Neutrophil (primary cell): ENCODE measurements around the gene TNNI3K.

ENCODE experiments used
- H3K27ac ChIP-seq: fragments of 200-600 bp; sonication (generic); 2 replicates; pipeline ENCODE4 v1.5.1; 2016; ENCODE audit warnings: mild to moderate bottlenecking, moderate library complexity
- H3K27me3 ChIP-seq: fragments of 200-600 bp; sonication (generic); 2 replicates; pipeline ENCODE4 v1.6.0; 2016; ENCODE audit warnings: mild to moderate bottlenecking
- H3K36me3 ChIP-seq: fragments of 200-600 bp; sonication (generic); 2 replicates; pipeline ENCODE4 v1.5.1; 2017
- H3K4me1 ChIP-seq, 2 experiments: fragments of 200-600 bp in 1 of 2; sonication (generic) in 1 of 2; 1 replicate in 1 of 2; 2 replicates in 1 of 2; pipeline versions ENCODE4 v1.5.1 to v1.6.1; 2013 to 2016; ENCODE audit warnings: low read depth in 1 of 2, low read length in 1 of 2, mild to moderate bottlenecking in 1 of 2, moderate library complexity in 1 of 2; ENCODE audit not compliant: control insufficient read depth in 1 of 2, insufficient read depth in 1 of 2
- H3K4me3 ChIP-seq, 2 experiments: fragments of 200-600 bp in 1 of 2; sonication (generic) in 1 of 2; 1 replicate in 1 of 2; 2 replicates in 1 of 2; pipeline ENCODE4 v1.5.1; 2013 to 2016; ENCODE audit warnings: low read depth in 1 of 2, low read length in 1 of 2, mild to moderate bottlenecking in 1 of 2, moderate library complexity in 1 of 2
- H3K9me3 ChIP-seq: fragments of 200-600 bp; sonication (generic); 2 replicates; pipeline ENCODE4 v1.5.1; 2016
- CTCF ChIP-seq: fragments of 200-600 bp; sonication (generic); IDR thresholded peaks from 2 replicates; pipeline ENCODE4 v1.5.1; 2016; ENCODE audit warnings: antibody characterized with exemption

TNNI3K gene, protein sequence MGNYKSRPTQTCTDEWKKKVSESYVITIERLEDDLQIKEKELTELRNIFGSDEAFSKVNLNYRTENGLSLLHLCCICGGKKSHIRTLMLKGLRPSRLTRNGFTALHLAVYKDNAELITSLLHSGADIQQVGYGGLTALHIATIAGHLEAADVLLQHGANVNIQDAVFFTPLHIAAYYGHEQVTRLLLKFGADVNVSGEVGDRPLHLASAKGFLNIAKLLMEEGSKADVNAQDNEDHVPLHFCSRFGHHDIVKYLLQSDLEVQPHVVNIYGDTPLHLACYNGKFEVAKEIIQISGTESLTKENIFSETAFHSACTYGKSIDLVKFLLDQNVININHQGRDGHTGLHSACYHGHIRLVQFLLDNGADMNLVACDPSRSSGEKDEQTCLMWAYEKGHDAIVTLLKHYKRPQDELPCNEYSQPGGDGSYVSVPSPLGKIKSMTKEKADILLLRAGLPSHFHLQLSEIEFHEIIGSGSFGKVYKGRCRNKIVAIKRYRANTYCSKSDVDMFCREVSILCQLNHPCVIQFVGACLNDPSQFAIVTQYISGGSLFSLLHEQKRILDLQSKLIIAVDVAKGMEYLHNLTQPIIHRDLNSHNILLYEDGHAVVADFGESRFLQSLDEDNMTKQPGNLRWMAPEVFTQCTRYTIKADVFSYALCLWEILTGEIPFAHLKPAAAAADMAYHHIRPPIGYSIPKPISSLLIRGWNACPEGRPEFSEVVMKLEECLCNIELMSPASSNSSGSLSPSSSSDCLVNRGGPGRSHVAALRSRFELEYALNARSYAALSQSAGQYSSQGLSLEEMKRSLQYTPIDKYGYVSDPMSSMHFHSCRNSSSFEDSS

GRCh38 chr1:74235153-74235552 lies at the start of gene TNNI3K:
TSS of gene TNNI3K (plus strand) at chr1:74235387. CDS start at chr1:74235452, 65 bp downstream.
- H3K4me1 ChIP-seq, result no peaks in the 10 kb centered on the region
- H3K9me3 ChIP-seq, result no peaks in the 10 kb centered on the region
- TF ChIP-seq CTCF, result no peak

GRCh38 chr1:74193908-74194307 lies 41.3 kb upstream of the TNNI3K start:
- no peak overlapping the region for H3K27ac ChIP-seq
- H3K27me3 ChIP-seq, result peaks cover 12% of the 10 kb centered on the region
- H3K9me3 ChIP-seq, result no peaks in the 10 kb centered on the region
- TF ChIP-seq CTCF, result no peak
- no peaks in the 10 kb centered on the region for H3K36me3 ChIP-seq
- peaks cover 11 to 12% of the 10 kb centered on the region in 2 experiments for H3K4me1 ChIP-seq
- H3K4me3 ChIP-seq, result no peak overlapping the region

More at GRCh38 chr1:74235153-74235552, at the start of gene TNNI3K:
- Histone ChIP-seq H3K4me3 (no peak within 1 kb of the TSS), H3K27me3 (no peaks in the 10 kb centered on the region), H3K27ac (no peak within 1 kb of the TSS), H3K36me3 (no peaks in the 10 kb centered on the region)

DNA sequence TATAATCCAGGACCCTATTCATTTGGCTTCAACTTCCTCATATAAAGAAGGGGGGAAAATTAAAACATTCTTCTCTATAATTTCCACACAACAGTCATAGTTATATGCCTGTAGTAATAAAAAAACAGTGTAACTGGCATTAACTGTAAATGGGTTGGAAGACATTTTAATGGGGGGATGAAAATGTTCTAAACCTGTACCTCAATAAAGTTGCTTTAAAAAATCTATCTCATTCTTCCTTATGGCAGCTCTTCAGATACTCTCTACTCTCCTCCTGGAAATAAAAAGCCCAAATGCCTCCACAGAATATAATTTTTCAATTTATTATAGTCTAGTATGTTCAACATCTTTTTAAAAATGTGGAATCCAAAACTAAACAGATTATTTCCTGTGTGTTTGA lies 39.8 kb upstream of the TNNI3K start:
- Histone ChIP-seq H3K4me3 (no peak overlapping the region), H3K27ac (no peak overlapping the region), H3K4me1 (peaks cover 22 to 24% of the 10 kb centered on the region in 2 experiments), H3K9me3 (no peaks in the 10 kb centered on the region), H3K36me3 (peaks cover 4% of the 10 kb centered on the region), H3K27me3 (peaks cover 12% of the 10 kb centered on the region)
- TF ChIP-seq CTCF, result no peak

GRCh38 chr1:74197255-74197654 lies 37.9 kb upstream of the TNNI3K start:
- Histone ChIP-seq H3K27me3 (peaks cover 12% of the 10 kb centered on the region), H3K4me3 (peak overlapping the region; percentile 68 to 75), H3K9me3 (no peaks in the 10 kb centered on the region), H3K4me1 (peaks cover 22 to 24% of the 10 kb centered on the region in 2 experiments), H3K27ac (no peak overlapping the region), H3K36me3 (peaks cover 13% of the 10 kb centered on the region)
- no peak for TF ChIP-seq CTCF

DNA sequence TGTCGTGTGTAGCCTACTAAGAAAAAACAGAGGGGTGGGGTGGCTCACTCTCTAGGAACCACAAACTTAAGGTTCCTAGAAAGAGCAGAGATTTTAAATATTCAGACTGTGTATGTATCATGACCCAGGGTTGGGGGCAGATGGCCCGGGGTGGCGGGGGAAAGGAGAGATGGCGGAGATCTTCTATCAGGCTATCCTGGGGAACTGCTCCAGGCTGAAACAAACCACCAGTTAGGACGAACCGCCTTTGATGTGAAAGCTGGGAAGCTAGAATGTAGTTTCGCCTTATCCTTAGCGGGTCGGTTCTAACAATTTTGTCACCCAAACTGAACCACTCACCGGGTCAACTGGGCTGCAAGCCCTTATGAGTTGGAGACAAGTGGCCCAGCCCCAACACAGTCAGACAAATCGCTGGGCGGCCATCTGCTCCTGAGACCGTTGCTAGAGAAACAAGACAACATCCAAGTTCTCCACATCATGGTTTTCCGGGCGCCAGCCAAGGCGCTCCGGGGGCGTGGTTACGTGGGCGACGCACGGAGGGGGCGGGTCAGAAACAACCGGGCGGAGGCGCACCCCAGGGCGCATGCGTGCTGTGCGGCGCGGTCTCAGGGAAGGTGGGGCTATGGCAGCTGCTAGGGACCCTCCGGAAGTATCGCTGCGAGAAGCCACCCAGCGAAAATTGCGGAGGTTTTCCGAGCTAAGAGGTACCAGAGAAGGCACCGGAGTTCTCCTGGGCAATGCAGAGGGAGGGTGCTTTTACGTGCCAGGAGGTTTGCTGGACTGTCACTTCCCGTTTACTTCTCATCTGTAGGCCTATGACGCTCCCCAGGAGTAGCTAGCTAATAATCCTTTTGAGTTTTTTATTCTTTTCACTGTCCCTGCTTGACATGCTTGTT lies 37.3 kb upstream of the TNNI3K start, which contains the start of the genes FPGT and LRRIQ3:
Gene FPGT (plus strand): TSS at position 586 of the 896 bp plus-strand sequence. CDS start 37 bp downstream, at position 623.
Gene LRRIQ3 (minus strand): TSS at position 520 of the 896 bp plus-strand sequence. CDS start 14,492 bp downstream, outside the sequence.
- no peak for TF ChIP-seq CTCF
- H3K27me3 ChIP-seq, result peaks cover 12% of the 10 kb centered on the region
- peak within 1 kb of the TSS; percentile 88 for H3K27ac ChIP-seq
- peaks cover 16% of the 10 kb centered on the region for H3K36me3 ChIP-seq
- H3K4me3 ChIP-seq, result peak within 1 kb of the TSS; percentile 68 to 75
- peaks cover 22 to 24% of the 10 kb centered on the region in 2 experiments for H3K4me1 ChIP-seq
- H3K9me3 ChIP-seq, result no peaks in the 10 kb centered on the region
